Activated gamma-delta T cell (primary cell): ENCODE results near the gene KRT12.

ENCODE experiments used
- DNase-seq: peaks from one replicate; lab custom pipeline; 2025; lab: John Stamatoyannopoulos, UW
- total RNA-seq, 2 donors: gene quantifications; one replicate each; lab custom pipeline; 2026; lab: John Stamatoyannopoulos, UW

Gene KRT12
- 0 to 0.04 reads per million in 2 donors for total RNA-seq

DNA sequence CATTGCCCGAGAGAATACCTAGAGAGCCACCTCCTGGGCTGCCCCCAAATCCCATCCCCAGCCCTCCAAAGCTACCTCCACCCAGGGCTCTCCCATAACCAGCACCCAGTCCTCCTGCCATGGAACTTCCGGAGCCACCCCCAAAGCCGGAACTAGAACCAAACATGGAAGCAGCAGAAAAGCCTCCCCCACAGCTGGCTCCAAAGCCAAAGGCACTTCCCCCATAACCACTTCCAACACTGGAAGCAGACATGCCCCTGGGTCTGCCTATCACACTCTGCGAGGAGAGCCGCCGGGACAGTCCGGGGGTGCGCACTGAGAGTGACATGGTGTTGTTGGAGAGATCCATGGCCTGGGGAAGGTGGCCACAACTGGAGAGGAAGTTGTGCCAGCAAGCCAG lies at the start of gene KRT12:
Gene KRT12 (minus strand): TSS at position 386 of the 400 bp plus-strand sequence. CDS start 37 bp downstream, at position 349.
- DNase-seq = no peak

DNA sequence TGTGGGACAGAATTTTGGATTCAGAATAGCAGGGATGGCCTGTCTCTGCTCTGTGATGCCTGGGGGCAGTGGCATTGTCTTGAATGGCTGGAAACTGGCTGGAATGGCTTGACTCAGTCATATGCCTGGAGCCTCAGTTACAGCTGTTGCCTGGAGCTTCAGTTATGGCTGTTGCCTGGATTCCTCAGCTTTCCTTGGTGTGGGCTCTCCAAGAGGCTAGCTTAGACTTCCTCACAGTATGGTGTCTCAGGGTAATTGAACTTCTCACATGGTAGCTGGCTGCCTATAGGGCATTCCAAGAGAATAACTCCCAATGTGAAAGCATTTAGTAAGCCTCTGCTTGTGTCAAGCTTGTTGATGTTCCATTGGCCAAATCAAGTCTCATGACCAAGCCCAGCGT lies 49.3 kb upstream of the KRT12 start:
- DNase-seq = no peak

DNA sequence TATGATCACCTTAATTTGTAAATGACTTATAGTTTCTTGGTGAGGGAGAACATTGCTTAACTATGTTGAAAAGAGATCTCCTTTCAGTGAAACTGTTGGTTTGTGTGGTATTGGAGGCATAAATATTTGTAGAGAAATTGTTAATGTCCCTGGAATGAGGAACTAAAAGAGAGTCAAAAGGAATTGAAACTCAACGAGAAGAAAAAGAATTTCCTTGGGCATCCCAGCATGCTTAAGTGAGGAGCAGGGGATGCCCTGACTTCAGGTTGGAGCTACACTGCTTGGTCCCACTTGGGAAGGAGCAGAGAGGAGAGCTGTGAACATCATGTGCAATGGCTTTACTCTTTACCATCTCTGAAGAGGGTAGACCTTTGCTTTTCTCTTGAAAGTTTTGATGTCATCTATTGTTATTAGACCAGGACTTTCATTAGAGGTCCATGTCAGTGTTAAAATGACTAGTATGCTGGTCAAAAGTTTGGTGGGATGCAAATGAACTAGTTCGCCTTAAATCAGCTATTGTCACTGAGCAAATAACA lies 48.8 kb upstream of the KRT12 start:
- DNase-seq = no peak

DNA sequence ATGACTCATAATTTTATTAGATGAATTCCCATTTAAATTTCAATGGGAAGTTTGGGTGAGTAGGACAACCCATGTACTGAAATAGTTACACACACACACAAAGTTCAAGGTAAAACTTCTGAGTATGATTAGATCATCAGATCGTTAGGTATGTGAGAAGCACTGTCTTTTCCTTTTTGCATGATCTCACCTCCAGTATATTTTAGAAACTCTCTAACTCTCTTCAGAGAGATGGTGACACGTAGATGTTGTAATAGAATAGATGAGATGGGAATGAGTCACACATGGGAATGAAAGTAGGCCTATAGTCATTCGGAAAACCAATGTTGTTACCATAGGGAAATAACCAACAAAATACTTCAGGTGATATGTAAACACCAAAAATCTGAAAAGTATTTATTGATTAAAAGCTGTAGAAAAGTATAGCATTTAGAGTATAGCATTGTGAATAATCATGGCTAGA lies 48.2 kb upstream of the KRT12 start:
- DNase-seq = no peak

DNA sequence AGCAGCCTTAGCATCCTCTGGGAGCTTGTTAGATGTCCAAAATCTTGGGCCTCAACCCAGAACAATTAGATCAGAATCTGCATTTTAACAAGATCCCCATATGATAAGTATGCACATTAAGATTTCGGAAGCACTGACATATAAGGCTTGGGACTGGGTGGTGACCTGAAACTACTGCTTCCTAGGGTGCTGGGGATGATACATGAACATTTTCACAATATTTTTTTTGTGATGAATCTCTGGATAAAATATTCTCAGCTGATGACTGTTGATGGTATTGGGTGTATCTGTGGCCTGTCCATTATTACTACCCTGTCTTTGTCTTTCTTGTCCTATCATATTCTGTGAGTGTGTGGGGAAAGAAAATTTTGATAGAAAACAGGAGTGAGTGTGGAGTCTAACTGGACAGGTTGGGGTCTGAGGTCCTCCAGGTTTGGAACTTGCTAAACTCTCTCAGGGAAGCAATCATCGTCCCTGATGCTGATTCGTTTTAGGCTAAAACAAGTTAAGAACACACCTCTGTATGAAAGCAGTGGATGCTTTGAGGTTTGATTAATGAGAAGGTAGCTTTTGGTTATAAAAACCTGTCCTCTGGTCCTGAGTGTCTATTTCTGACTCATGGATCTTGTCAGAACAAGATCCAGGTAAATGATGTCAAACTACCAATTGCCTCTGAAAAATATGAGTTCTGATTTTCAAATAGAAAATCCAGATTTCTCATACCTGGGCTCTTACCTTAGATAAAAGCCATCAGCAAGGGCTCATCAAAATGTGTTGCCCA lies 47.2 kb upstream of the KRT12 start:
- DNase-seq = no peak

DNA sequence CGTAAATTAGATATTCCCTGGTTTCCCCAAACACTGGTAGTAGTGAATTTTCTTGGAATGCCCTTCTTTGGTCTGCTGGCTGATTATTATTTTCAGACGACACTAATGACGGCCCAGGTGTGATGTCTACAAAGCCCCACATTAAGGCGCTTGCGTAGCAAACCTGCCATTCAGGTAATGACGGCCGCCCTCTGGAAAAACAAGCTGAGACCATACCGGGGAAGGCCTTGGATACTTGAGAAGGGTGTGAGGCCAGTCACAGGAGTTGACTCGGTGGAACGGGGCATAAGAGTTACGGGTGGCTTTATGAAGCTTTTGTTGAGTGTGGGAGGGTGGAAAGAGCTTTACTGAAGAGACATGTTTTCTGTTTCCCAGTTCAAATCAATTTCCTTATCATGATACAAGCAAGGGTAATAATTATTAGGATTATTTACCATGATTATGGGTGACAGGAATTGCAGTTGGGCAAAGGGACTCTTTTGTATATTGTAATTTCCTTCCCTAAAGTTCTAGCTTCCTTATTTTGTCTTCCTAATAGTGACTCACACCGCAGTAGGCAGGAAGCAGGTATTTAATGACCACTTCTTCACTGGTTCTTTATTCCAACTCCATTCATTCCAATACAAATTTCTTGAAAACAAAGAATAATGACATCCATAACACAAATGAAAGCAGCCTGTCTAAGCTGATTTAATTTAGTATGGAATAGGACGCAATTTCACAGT lies 45.6 kb upstream of the KRT12 start:
- no peak for DNase-seq

DNA sequence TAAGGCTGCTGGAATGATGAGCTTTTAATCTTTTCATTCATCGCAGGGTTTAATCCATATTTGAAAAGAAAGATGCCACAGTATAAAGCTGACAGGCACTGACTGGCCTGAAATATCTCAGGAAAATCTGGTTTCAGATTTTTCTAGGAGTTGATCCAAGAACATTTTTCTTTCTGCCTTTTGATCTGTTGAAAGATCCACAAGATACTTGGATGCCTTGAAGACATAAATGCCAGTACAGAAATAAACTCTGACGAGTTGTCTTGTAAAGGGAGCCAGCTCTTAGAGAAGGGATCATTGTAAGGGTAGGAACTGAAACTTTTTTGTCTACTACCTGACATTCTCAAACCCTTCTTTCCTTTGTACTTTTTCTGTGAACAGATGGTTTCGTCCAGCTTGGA lies 43.4 kb upstream of the KRT12 start:
- no peak for DNase-seq

DNA sequence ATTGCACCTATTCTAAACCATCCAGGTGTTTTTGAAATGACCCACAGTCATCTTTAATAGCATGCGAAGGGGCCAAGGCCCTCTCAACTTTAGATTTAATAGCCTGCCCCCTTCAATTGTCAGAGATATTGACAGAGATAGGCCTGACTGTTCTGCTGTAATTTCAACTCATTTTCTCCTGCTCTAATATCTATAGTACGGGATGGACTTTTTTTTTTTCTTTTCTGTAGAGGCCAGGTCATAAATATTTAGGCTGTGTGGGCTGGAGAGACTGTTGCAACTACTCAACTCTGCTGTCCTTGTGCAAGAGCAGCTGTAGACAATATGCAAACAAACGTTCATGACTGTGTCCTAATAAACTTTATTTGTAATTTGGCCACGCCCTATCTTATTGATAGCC lies 42.7 kb upstream of the KRT12 start:
- DNase-seq = no peak

DNA sequence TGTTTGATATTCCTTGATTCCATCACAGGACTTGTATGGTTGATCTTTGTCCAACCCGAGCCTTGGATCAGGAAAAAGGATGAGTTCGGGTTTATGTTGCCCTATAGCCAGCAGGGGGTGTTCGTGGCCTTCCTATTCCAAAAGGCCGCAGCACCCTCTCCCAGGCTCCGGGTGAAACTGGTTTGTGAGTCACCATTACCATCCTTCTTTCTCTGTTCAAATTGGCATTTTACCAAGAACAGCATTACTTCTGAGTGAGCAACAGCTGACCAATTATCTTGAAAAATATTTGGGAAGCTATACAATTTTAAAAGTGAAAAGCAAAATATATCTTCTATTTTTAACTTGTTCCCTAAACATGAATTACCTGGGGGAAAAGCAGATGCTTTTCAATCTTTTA lies 42.3 kb upstream of the KRT12 start:
- DNase-seq = no peak

DNA sequence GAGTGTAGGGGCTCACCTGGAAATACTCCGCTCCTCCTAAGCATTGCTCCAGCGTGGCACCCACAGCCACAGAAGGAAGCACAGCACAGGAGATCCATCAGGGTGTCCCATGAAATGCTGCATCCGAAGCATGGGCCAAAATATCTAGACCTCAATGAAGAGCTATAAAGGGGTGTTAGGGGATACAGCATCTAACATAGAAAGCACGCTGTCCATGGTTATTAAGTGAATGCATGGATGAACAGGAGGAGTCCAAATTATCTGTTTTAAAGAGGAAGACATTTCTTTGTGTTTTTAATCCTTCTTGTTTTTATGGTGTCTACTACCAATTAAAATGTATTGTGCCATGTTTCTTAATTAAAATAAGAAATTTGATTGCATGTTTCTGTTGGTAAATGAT lies 39.6 kb upstream of the KRT12 start:
- DNase-seq = no peak

DNA sequence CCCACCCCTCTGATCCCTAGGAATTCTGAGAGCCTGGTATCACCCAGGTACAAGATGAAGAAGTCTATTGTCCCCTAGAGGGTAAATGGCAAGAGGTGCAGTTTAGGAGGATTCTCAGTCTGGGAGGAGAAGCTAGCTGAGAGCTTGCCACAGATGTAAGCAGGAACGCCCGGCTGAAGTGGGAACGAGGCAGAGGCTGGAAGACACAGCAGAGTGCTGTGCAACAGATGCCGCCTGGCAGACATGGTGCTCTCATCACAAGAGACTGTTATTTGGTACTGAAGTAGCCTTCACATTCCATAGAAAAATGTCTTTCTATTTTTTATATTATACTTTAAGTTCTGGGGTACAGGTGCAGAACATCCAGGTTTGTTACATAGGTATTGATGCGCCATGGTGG lies 38.3 kb upstream of the KRT12 start:
- DNase-seq = no peak

DNA sequence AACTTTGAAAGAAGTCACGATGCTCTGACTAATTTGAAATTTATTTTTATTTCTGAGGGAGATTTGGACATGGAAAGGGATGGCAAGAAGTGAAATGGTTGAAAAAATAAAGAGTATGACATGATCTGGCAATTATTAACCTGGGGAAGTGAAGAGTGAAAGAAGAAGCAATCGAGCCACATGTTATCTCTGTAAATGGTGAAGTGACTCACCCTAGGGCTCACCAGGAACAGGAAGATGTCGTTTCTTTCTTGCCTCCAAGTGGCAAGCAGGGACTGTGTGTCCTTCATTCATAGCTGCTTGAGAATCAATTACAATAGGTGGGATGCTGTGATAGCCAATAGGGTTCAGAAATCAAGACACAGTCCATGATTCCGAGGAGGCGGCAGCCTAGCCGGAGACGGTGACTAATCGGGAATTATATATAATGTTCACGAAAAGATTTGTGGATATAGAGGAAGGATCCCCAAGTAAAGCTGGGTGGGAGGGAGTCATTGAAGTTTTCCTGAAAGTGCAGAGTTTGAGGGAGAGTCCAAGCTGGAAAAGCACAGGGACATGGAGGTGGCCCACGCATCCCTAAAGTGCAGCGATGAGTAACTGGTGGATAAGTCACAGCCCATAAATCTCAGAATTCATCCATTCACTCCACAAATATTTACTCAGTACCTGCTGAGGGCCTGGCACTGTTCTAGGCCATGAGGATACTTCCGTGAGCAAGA lies 36.3 kb upstream of the KRT12 start:
- DNase-seq = no peak

DNA sequence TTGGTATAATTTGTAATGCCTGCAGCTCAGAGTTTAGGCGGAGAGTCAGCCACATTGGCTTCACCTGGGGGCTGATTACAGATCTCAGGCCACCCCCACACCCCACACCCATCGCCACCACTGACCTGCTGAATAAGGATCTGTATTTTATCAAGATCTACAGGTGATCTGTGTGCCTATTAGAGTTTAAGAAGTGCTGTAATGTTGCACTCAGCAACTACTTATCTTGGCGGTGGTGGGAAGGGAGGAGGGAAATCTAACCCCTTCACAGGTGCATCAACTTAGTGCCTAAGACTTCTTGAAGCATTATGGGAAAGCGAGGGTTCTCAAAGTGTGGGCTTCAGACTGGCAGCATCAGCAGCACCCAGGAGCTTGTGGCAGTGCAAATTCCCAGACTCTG lies 35.5 kb upstream of the KRT12 start:
- DNase-seq = no peak

DNA sequence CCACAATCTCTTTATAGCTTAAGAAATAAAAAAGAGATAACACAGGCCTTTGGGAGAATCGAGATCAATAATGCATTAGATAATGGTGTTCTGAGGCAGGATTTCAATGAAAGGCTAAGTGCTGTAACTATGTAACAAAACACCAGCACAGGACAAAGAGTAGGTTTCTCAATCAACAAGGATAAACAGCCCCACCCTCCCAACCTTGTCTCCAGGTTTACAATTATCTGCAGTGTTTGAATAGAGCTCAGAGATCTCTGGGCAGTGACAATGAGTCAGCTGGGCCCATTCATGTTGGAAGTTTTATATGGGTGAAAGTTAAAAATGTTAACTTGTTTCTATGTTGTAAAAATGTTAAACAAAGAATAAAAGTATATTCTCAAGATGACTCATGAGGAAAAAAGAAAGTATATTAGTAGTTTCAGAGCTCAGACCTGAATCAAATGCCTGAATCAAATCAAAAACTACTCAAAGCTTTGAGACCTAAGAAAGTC lies 35.0 kb upstream of the KRT12 start:
- DNase-seq = no peak

DNA sequence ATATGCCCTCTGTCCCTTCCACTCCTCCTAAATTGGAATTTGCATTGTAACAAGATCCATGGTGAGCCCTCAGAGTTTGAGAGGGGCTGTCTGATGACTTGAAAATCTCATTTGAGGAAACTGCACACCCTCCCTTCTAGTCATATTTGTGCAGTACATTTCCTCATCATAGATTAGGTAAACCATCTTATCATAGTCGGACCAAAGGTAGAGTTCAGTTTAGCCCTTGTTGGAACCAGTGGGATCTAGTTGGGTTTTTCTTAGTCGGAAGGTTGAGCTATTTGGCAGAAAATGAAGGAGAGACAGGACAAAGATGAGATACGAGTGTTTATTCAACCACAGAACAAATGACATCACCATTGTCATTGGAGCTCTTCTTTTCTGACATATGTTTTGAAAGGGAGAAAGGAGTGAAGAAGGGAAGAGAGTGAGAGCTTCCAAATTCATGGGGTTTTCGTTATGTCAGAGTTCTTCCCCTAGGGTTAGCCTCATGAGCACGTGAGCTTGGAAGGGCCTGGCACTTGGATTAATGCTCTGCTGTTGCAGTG lies 33.9 kb upstream of the KRT12 start:
- no peak for DNase-seq

DNA sequence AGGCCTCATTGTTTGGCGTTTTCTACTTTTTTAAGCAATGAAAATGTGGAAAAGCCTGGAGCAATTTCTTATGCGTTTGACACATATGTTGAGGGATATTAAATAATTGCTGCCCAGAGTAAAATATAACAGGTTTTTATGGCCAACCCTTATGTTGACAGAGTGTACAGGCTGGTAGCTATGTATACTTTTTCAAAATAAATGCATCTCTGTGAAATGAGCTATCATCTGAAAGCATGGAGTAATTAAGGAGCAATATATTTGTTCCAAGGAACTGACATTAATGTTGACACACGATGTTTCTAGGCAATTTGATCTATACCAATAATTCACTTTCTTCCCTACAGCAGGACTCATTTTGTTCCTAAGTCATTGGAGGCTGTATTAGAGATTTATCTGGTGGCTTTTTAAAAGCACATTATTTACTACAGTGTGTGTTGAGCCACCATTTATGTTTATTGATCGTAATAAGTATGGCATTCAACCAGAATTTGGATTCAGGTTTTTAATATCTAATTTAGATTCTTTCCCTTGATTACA lies 30.0 kb upstream of the KRT12 start:
- DNase-seq = no peak

DNA sequence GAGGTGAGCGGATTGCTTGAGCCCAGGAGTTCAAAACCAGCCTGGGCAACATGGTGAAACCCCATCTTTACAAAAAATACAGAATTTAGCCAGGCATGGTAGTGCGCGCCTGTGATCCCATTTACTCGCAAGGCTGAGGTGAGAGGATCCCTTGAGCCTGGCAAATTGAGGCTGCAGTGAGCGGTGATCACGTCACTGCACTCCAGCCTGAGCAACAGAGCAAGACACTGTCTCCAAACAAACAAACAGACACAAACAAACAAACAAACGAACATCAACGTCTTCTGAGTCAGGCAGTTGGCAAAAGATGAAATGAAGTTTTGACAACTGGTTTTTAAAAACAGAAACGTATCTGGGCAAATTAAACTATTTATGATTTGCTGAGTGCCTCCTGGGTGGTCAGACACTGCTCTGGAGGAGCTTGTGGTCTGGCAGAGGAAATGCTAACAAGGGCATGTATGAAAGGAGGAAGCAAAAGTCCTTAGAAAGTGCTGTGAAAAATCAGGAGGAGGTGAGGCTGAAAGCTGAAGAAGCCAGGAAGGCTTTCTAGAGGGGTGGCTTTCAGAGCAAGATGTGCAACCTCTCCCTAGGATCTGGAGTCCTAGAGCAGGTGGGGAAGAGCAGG lies 28.2 kb upstream of the KRT12 start:
- DNase-seq = no peak

DNA sequence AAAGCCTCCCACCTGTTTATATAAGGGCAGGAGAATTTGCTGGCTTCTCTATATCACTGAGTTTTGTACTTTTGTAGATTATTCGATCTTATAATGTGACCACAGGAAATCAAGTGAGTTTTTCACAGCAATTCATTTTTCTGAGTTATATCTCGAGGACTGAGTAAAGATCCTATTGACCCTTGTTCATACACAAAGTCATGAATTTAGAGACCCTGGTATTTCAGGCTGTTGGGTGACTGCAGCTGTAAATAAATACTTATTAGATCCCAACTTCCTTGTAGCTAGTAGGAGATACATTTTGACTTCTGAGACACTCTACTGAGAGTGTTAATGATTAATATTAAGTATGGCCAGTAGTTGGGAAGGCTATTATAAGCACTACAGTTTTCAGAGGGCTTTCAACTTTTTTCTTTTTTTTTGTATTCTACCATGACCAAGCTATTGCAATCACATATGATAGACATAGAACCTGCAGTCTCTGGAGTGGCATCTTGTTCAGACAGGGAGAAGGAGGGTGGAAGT lies 21.2 kb upstream of the KRT12 start:
- no peak for DNase-seq

DNA sequence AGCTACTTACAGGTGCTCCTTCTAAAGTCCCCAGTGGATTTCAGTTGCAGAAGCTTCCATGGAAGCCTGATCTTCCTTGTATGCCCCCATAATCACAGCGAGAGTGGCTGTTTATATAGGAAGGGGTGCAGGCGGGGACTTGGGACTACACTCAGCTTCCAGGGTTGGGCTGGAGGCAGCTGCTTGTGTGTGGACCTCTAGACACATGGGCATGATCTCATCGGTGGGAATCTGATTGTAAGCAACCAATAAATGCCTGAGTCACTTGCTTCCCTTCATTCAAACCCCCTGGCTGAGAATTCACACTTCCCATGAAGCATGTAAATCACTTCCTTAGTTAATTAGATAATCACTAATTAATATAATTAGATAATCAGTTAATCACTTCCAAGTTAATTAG lies 19.1 kb upstream of the KRT12 start:
- no peak for DNase-seq

DNA sequence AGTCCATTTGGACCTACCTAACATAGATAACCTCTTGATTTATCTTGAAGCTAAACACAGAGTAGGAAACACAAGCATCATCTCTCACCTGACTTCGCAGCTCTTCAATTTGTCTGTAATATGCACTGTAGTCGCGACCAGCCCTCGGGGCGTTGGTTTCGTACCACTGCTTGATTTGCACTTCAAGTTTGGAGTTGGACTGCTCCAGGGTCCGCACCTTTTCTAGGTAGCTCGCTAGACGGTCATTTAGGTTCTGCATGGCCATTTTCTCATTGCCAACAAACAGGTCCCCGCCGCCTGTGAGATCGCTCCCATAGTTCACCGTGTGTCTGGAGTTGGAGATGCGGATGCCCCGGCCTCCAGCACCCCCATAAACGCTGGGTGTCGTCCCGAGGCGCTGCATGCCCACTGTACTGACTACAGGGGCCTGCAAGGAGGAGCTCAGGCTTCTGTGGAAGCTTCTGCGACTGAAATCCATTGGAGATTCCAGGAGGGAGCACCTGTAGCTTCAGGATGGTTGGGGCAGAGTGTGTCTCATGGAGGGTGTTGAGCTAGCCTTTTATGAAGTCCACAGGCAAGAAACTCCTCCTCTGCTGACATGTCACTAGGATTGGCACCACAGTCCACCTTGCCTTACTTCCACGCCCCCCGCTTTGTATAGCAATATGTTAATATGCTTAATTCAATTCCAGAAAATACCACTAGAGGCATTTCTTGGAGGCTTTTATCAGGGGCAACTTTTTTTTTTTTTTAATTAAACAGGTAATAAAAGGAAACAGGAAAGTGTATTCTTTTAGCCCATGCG lies 17.9 kb upstream of the KRT12 start, which contains the start of gene KRT20:
Gene KRT20 (minus strand): TSS at position 535 of the 805 bp plus-strand sequence. CDS start 57 bp downstream, at position 478.
- DNase-seq = no peak
